GM23248 (cell line): ENCODE measurements around the gene PLEKHA4. TPM values are rescaled to one million over a fixed set of nuclear protein-coding genes. Genes with fewer than 3 reads are reported as not detected.

Source experiments
- DNase-seq: peaks from one replicate; pipeline ENCODE4 v3.0.0-alpha.2; 2015
- H2AFZ ChIP-seq: fragments of 200-600 bp; sonication (generic); 2 replicates; pipeline ENCODE4 v1.6.1; 2016; ENCODE audit warnings: antibody characterized with exemption
- H3F3A ChIP-seq: fragments of 200-600 bp; sonication (generic); 2 replicates; pipeline ENCODE4 v1.6.1; 2016; ENCODE audit warnings: mild to moderate bottlenecking, antibody characterized with exemption, mixed run types; ENCODE audit not compliant: insufficient read depth
- H3K27ac ChIP-seq: fragments of 200-600 bp; sonication (generic); 2 replicates; pipeline ENCODE4 v1.5.1; 2016; ENCODE audit warnings: mild to moderate bottlenecking
- H3K27me3 ChIP-seq: fragments of 200-600 bp; sonication (generic); replicated peaks from 2 replicates; pipeline ENCODE4 v1.6.1; 2016; ENCODE audit warnings: mild to moderate bottlenecking; ENCODE audit not compliant: insufficient read depth
- H3K36me3 ChIP-seq: fragments of 200-600 bp; sonication (generic); 2 replicates; pipeline ENCODE4 v1.6.1; 2016; ENCODE audit warnings: low read depth, mild to moderate bottlenecking
- H3K4me1 ChIP-seq: fragments of 200-600 bp; sonication (generic); 2 replicates; pipeline ENCODE4 v1.6.1; 2016; ENCODE audit warnings: mild to moderate bottlenecking; ENCODE audit not compliant: insufficient read depth
- H3K4me2 ChIP-seq: fragments of 200-600 bp; sonication (generic); one replicate; pipeline ENCODE4 v1.6.1; 2016; ENCODE audit warnings: mild to moderate bottlenecking; ENCODE audit not compliant: unreplicated experiment
- H3K4me3 ChIP-seq: fragments of 200-600 bp; sonication (generic); 2 replicates; pipeline ENCODE4 v1.5.1; 2016; ENCODE audit warnings: mild to moderate bottlenecking
- H3K79me2 ChIP-seq: fragments of 200-600 bp; sonication (generic); 2 replicates; pipeline ENCODE4 v1.6.1; 2016; ENCODE audit warnings: mild to moderate bottlenecking; ENCODE audit not compliant: insufficient read depth
- H3K9ac ChIP-seq: fragments of 200-600 bp; sonication (generic); 2 replicates; pipeline ENCODE4 v1.6.1; 2016; ENCODE audit warnings: mild to moderate bottlenecking
- H3K9me2 ChIP-seq: fragments of 200-600 bp; sonication (generic); 2 replicates; pipeline ENCODE4 v1.6.1; 2016; ENCODE audit warnings: mixed run types, mild to moderate bottlenecking, moderate library complexity; ENCODE audit not compliant: insufficient read depth
- H3K9me3 ChIP-seq: fragments of 200-600 bp; sonication (generic); one replicate; pipeline ENCODE4 v1.6.1; 2017; ENCODE audit warnings: low read depth
- H4K20me1 ChIP-seq: fragments of 200-600 bp; sonication (generic); 2 replicates; pipeline ENCODE4 v1.6.0; 2016; ENCODE audit not compliant: insufficient read depth
- EZH2 ChIP-seq: fragments of 200-600 bp; sonication (generic); IDR thresholded peaks from 2 replicates; pipeline ENCODE4 v1.6.1; 2018; ENCODE audit warnings: antibody characterized with exemption, mild to moderate bottlenecking; ENCODE audit not compliant: insufficient read depth, poor library complexity, severe bottlenecking
- EZH2phosphoT487 ChIP-seq: fragments of 200-600 bp; sonication (generic); IDR thresholded peaks from 2 replicates; pipeline ENCODE4 v1.6.1; 2018; ENCODE audit warnings: antibody characterized with exemption, moderate library complexity, mild to moderate bottlenecking, low read depth; ENCODE audit not compliant: insufficient read depth
- WGBS, 2 experiments: methylation state at CpG; one replicate each; pipeline ENCODE4 v1.1.6; 2015 to 2017; ENCODE audit warnings: low lambda C conversion rate in 2 of 2, low coverage in 1 of 2; ENCODE audit errors: missing lambda C conversion rate in 2 of 2; 5-methylcytosine and 5-hydroxymethylcytosine counted together
- in situ Hi-C: fragments of 300-500 bp; cut with MboI; formaldehyde crosslinking; loops from 2 replicates; pipeline ENCODE4 v1.15.0; 2020
- polyA plus RNA-seq: library from polyadenylated mRNA; unstranded; fragments of >200 nt; fragmentation: Nextera tagmentation; extraction: Ambion mirVana; gene quantifications from 2 replicates; pipeline ENCODE4 v1.2.1, GENCODE V29; 2016
- total RNA-seq: library from RNA; depleted of rRNA; stranded (reverse); fragments of >200 nt; shearing (Covaris generic); gene quantifications from 2 replicates; pipeline ENCODE4 v1.2.3, GENCODE V29; 2014

The PLEKHA4 gene
- total and polyA plus RNA-seq, 2 experiments from 2014 or later, result 12.3 to 19.4 TPM

DNA sequence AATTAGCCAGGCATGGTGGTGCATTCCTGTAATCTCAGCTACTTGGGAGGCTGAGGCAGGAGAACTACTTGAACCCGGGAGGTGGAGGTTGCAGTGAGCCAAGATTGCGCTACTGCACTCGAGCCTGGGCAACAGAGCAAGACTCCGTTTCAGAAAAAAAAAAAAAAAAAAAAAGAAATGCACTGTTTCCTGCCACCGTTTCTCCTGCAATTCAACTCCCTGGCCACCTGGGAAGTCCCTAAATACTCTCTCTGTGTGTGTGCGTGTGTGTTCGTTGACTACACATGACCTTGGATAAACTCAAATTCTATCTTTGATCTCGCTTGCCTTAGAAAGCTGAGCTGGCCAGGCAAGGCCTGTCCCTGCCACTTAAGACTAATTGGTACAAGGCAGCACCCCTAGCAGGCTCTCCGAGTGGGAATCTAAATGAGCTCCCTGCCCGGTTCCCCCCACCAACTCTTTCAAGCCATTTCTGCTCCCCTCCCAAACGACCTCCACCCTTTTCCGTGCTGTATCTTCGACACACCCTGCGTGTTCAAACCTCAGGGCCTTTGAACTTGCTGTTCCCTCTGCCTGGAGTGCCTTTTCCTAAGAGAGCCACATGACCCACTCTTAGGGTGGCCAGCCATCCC lies 52.4 kb downstream of the PLEKHA4 start:
- Histone ChIP-seq H3K9me2 (no peaks in the 10 kb centered on the region), H4K20me1 (no peaks in the 10 kb centered on the region), H3K4me1 (0 out of 2 replicates have a peak, but pooled peaks cover 3% of the 10 kb centered on the region), H3K27me3 (no peaks in the 10 kb centered on the region), H2AFZ (no peak overlapping the region), H3K27ac (no peak overlapping the region), H3K9ac (no peak overlapping the region), H3K36me3 (no peaks in the 10 kb centered on the region), H3K4me3 (no peak overlapping the region), H3K4me2 (no peak overlapping the region), H3K79me2 (no peaks in the 10 kb centered on the region), H3K9me3 (no peaks in the 10 kb centered on the region), H3F3A (no peaks in the 10 kb centered on the region)
- WGBS, 2 experiments, result 52% methylated on average over 14 of the region's 14 CpGs
- no peak for DNase-seq
- TF ChIP-seq EZH2 (no peak), EZH2phosphoT487 (no peak)
- in situ Hi-C loops, result no loop called here

DNA sequence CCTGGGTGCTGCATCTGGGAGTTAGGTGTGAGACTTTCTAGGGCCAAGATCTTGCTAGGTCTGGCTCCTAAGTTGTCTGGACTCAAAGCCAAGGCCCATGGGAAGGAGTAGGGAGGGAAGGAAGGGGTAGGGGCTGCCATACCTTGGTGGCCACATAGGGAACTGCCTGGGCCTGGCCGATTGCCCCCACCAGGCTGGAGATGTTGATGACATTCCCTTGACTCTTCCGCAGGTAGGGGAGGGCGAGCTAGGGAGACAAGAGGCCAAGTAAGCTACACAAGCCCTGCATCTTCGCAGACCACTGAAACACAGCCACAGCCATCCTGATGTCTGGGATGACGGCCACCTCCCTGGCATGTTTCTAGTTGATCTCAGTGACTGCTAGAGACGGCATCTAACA lies 53.5 kb downstream of the PLEKHA4 start:
- 0 out of 2 replicates have a peak, but pooled peaks cover 3% of the 10 kb centered on the region for H3K4me1 ChIP-seq
- no peak overlapping the region for H3K27ac ChIP-seq
- 86 to 88% methylated on average over 6 of the region's 6 CpGs for WGBS, 2 experiments
- no peak for TF ChIP-seq EZH2phosphoT487
- TF ChIP-seq EZH2, result no peak
- DNase-seq, result no peak
- H3K9me3 ChIP-seq, result no peaks in the 10 kb centered on the region
- no peaks in the 10 kb centered on the region for H4K20me1 ChIP-seq
- H3F3A ChIP-seq, result no peaks in the 10 kb centered on the region
- H3K4me3 ChIP-seq, result no peak overlapping the region
- H3K36me3 ChIP-seq, result no peaks in the 10 kb centered on the region
- H3K27me3 ChIP-seq, result no peaks in the 10 kb centered on the region
- H3K9me2 ChIP-seq, result no peaks in the 10 kb centered on the region
- no peak overlapping the region for H2AFZ ChIP-seq
- in situ Hi-C loops, result no loop called here
- no peak overlapping the region for H3K4me2 ChIP-seq
- no peak overlapping the region for H3K9ac ChIP-seq
- no peaks in the 10 kb centered on the region for H3K79me2 ChIP-seq

DNA sequence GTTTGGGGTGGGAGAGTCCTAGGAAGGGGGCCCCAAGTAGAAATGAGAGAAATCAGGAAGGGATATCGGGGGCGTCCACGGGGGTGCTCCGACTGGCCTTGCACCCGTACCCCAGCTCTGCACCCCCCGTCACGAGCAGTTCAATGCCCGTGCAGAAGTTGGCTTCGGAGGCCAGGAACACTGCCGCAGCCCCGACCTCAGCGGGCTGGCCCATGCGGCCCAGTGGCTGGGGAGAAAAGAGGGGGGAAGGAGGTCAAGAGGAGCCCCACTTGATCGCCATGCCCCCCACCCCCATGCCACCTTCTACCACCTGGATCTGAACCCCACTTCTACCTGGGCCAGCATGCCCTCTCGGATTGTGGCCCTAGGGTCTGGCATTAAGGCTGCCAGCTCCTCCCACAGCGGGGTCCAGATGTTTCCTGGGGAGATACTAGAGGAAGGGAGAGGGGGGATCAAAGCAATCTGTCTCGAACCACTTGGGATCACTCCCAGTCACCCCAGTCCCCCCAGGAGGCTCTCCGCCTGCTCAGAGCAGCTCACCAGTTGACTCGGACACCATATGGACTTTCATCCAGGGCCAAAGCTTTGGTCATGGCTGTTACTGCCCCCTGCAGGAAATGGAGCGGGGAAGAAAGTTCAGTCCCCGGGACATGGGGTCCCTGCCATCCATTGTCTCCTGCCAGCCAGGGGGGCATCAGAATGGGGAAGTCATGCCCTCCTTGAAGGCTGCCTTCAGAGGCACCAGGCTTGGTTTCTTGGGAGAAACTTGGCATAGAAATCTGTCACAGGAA lies 55.1 kb downstream of the PLEKHA4 start:
- H3K9me3 ChIP-seq, result no peaks in the 10 kb centered on the region
- 83 to 85% methylated on average over 15 to 20 of the region's 21 CpGs for WGBS, 2 experiments
- no peaks in the 10 kb centered on the region for H3F3A ChIP-seq
- H3K4me2 ChIP-seq, result no peak overlapping the region
- in situ Hi-C loops, result no loop called here
- no peak for TF ChIP-seq EZH2phosphoT487
- TF ChIP-seq EZH2, result no peak
- no peaks in the 10 kb centered on the region for H3K27me3 ChIP-seq
- H3K4me1 ChIP-seq, result no peaks in the 10 kb centered on the region
- H3K36me3 ChIP-seq, result no peaks in the 10 kb centered on the region
- DNase-seq, result no peak
- H2AFZ ChIP-seq, result no peak overlapping the region
- H3K9me2 ChIP-seq, result no peaks in the 10 kb centered on the region
- H3K79me2 ChIP-seq, result no peaks in the 10 kb centered on the region
- H3K9ac ChIP-seq, result no peak overlapping the region
- H3K4me3 ChIP-seq, result no peak overlapping the region
- no peak overlapping the region for H3K27ac ChIP-seq
- no peaks in the 10 kb centered on the region for H4K20me1 ChIP-seq

DNA sequence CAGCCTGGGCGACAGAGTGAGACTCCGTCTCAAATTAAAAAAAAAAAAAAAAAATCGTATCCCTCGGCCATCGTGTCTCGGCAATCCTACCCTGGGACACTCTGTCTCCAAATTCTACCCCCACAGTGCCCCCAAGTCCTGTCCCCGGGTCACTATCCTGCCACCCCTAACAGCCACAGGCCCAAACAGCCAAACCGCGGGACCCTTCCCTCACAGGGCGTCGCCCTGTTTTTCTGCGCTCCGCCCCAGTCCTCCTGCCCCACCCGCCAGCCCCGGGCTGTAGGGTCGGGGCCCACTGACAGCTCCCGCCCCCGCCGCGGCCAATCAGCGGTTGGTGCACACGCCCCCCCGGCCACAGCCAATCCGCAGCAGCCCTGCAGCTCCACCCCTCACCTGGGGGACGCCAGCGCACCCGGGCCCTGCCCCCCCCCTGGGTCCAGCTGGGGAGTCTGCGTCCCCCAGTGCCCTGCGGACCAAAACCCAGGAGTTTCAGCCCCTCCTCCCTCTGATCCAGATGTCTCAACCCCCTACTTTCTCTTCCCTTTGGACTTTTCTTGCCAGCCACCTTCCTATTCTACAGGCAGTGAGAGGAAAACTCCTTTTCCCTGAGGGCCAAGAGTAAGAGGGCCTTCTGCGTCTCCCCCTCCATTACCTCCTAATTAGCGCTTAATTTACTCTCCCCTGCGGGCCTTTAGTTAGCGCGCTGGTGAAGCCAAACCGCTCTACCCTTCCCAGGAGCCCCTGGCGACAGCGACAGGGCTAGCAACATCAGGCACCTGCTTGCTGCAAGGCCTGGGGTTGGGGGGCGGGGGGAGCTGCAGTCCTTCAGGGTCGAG lies 56.1 kb downstream of the PLEKHA4 start:
- in situ Hi-C loops, result no loop called here
- H3K27me3 ChIP-seq, result no peaks in the 10 kb centered on the region
- H3K36me3 ChIP-seq, result no peaks in the 10 kb centered on the region
- peak overlapping the region; percentile 34 for H2AFZ ChIP-seq
- no peak for TF ChIP-seq EZH2
- no peak for TF ChIP-seq EZH2phosphoT487
- H3K79me2 ChIP-seq, result no peaks in the 10 kb centered on the region
- peak; percentile 73 for DNase-seq
- WGBS, 2 experiments, result 16 to 17% methylated on average over 29 to 39 of the region's 39 CpGs
- peak overlapping the region; percentile 79 for H3K9ac ChIP-seq
- H3K4me2 ChIP-seq, result peak overlapping the region; percentile 77
- no peaks in the 10 kb centered on the region for H3K9me3 ChIP-seq
- no peaks in the 10 kb centered on the region for H3K4me1 ChIP-seq
- no peaks in the 10 kb centered on the region for H3F3A ChIP-seq
- no peaks in the 10 kb centered on the region for H4K20me1 ChIP-seq
- H3K9me2 ChIP-seq, result no peaks in the 10 kb centered on the region
- H3K4me3 ChIP-seq, result peak overlapping the region; percentile 76
- H3K27ac ChIP-seq, result no peak overlapping the region
